Measurements from ENCODE around the gene PLXNA4.

DNA sequence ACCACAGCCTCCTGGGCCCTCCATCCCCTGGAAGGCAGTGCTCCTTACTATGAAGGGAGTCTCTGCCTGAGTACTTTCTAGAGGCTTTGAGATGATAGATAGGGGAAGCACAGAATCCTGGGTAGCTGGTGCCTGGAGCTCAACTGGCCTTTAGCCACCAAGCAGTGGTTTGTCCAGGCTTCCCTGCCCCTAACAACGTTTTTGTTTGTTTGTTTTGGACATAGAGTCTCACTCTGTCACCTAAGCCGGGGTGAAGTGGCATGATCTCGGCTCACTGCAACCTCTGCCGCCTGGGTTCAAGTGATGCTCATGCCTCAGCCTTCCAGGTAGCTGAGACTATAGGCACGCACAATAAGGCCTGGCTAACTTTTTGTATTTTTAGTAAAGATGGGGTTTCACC is 289.4 kb downstream of the PLXNA4 start:
- TF ChIP-seq, protein P1, sequence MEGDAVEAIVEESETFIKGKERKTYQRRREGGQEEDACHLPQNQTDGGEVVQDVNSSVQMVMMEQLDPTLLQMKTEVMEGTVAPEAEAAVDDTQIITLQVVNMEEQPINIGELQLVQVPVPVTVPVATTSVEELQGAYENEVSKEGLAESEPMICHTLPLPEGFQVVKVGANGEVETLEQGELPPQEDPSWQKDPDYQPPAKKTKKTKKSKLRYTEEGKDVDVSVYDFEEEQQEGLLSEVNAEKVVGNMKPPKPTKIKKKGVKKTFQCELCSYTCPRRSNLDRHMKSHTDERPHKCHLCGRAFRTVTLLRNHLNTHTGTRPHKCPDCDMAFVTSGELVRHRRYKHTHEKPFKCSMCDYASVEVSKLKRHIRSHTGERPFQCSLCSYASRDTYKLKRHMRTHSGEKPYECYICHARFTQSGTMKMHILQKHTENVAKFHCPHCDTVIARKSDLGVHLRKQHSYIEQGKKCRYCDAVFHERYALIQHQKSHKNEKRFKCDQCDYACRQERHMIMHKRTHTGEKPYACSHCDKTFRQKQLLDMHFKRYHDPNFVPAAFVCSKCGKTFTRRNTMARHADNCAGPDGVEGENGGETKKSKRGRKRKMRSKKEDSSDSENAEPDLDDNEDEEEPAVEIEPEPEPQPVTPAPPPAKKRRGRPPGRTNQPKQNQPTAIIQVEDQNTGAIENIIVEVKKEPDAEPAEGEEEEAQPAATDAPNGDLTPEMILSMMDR (IDR thresholded peaks at IDR 0.05; ENCODE audit: insufficient read depth, low read depth, low read length), result no peak
- no peak for TF ChIP-seq EZH2 (IDR thresholded peaks at IDR 0.05; ENCODE audit: insufficient read depth, low read length)

All from astrocyte (in vitro differentiated cells and primary cell).